Psoas muscle (tissue), 8 donors: ENCODE data around the gene KRT7. TPM values are rescaled to one million over a fixed set of nuclear protein-coding genes. Genes with fewer than 3 reads are reported as not detected.

Experiments used
- ATAC-seq, 4 donors: fragments of 200-7000 bp; cut with Tn5 transposase; one replicate each; pipeline ENCODE4 v1.9.1; 2020; ENCODE audit warnings: moderate library complexity in 3 of 4, mild to moderate bottlenecking in 2 of 4
- DNase-seq, 2 donors: peaks; one replicate each; pipeline ENCODE4 v3.0.0-alpha.2; 2020
- H3K27ac ChIP-seq: fragments of 200-600 bp; one replicate; pipeline ENCODE4 v1.8.0; 2022
- H3K27me3 ChIP-seq, 3 donors: fragments of 200-600 bp in 1 of 3; one replicate each; pipeline versions ENCODE4 v1.6.1 to v1.8.0; 2013 to 2022; ENCODE audit warnings: low read length in 2 of 3, mild to moderate bottlenecking in 2 of 3, moderate library complexity in 1 of 3; ENCODE audit not compliant: insufficient read depth in 3 of 3
- H3K36me3 ChIP-seq, 2 donors: fragments of 200-600 bp in 1 of 2; one replicate each; pipeline versions ENCODE4 v1.6.1 to v1.8.0; 2013 to 2022; ENCODE audit warnings: low read depth in 1 of 2, mild to moderate bottlenecking in 1 of 2, moderate library complexity in 1 of 2; ENCODE audit not compliant: insufficient read depth in 1 of 2
- H3K4me1 ChIP-seq: fragments of 200-600 bp; one replicate; pipeline ENCODE4 v1.8.0; 2022
- H3K4me3 ChIP-seq: fragments of 200-600 bp; one replicate; pipeline ENCODE4 v1.8.0; 2022; ENCODE audit warnings: mild to moderate bottlenecking
- H3K9me3 ChIP-seq: fragments of 200-600 bp; one replicate; pipeline ENCODE4 v1.8.0; 2022
- CTCF ChIP-seq: fragments of 200-600 bp; IDR thresholded peaks from one replicate; pipeline ENCODE4 v1.8.0; 2022; ENCODE audit warnings: antibody characterized with exemption
- WGBS, 3 donors: extraction: QIAGEN DNeasy Blood & Tissue Kit; methylation state at CpG; one replicate each; pipeline versions ENCODE4 v1.1.6 to v1.1.7; 2013; 5-methylcytosine and 5-hydroxymethylcytosine counted together
- intact Hi-C, 2 donors: fragments of 100-400 bp; cut with DNase I; formaldehyde crosslinking; loops; one replicate each; pipeline versions ENCODE4 v1.11.0 to v1.14.2; 2022
- polyA plus RNA-seq, 3 donors: library from polyadenylated mRNA; stranded (reverse); fragments of 200-250 nt; gene quantifications; one replicate each; pipeline ENCODE4 v1.2.3, GENCODE V29; 2013
- total RNA-seq, 4 donors: library from RNA; stranded (reverse); fragmentation: NEBNext Ultra II Directional in 2 of 4; extraction: Animal tissue kit (Norgen Biotek cat#: 25700) in 2 of 4; gene quantifications; one replicate each; pipeline versions ENCODE4 v1.2.1 to v1.2.4, GENCODE V29; 2021 to 2023
- donor health status: healthy with polysubstance abuse.
- donor health status: DM: no; HTN: no; CAD: no; lungs with moderate emphysema.
- donor health status: Bipolar disorder and iron deficiency.
- donor health status: healthy.
- donor health status: DM: yes; HTN: yes; CAD: no.
- donor health status: DM: no; HTN: no; CAD: no.
- donor health status: DM: no; HTN: no; CAD: no.
- donor health status: DM: yes; HTN: yes; CAD: no.

KRT7 gene
- total and polyA plus RNA-seq, 7 donors = 0.39 to 3.9 (median 1.6) TPM

- 50 to 59% (median 55%) methylated on average over 5 of the region's 5 CpGs for WGBS, 3 donors
- no peak for TF ChIP-seq CTCF
- DNase-seq (peak in 1 of 2 donors; percentile 42), ATAC-seq (peak; percentile 12 to 50 (median 39))
- no peaks in the 10 kb centered on the region for H3K4me1 ChIP-seq
- no peak overlapping the region for H3K4me3 ChIP-seq
- intact Hi-C loops = no loop called here
- no peaks in the 10 kb centered on the region for H3K36me3 ChIP-seq
- H3K9me3 ChIP-seq = no peaks in the 10 kb centered on the region
- no peak overlapping the region for H3K27ac ChIP-seq
- peaks cover 0 to 5% (median 1%) of the 10 kb centered on the region in 3 donors for H3K27me3 ChIP-seq
Measured at GRCh38 chr12:52198454-52199215, 34.4 kb upstream of the KRT7 start.

GRCh38 chr12:52199294-52199919 is 33.6 kb upstream of the KRT7 start:
- intact Hi-C loops = no loop called here
- ATAC-seq = peak; percentile 74 to 85 (median 78)
- TF ChIP-seq CTCF = no peak
- Histone ChIP-seq H3K36me3 (no peaks in the 10 kb centered on the region), H3K4me1 (no peaks in the 10 kb centered on the region), H3K4me3 (no peak overlapping the region), H3K9me3 (no peaks in the 10 kb centered on the region), H3K27ac (peak overlapping the region; percentile 23), H3K27me3 (peaks cover 0 to 5% (median 1%) of the 10 kb centered on the region in 3 donors)
- peak; percentile 52 to 64 for DNase-seq
- WGBS, 3 donors = 27 to 44% (median 36%) methylated on average over 8 of the region's 8 CpGs

GRCh38 chr12:52200086-52200780 is 32.8 kb upstream of the KRT7 start:
- no peak for TF ChIP-seq CTCF
- WGBS, 3 donors = 81 to 90% (median 81%) methylated on average over 12 to 13 of the region's 13 CpGs
- Histone ChIP-seq H3K36me3 (no peaks in the 10 kb centered on the region), H3K4me1 (no peaks in the 10 kb centered on the region), H3K27me3 (peaks cover 0 to 5% (median 1%) of the 10 kb centered on the region in 3 donors), H3K27ac (no peak overlapping the region), H3K9me3 (no peaks in the 10 kb centered on the region), H3K4me3 (no peak overlapping the region)
- DNase-seq = peak in 1 of 2 donors; percentile 28
- ATAC-seq = no peak
- intact Hi-C loops = no loop called here

- Histone ChIP-seq H3K4me3 (no peak overlapping the region), H3K27me3 (peaks cover 0 to 5% (median 1%) of the 10 kb centered on the region in 3 donors), H3K27ac (no peak overlapping the region), H3K9me3 (no peaks in the 10 kb centered on the region), H3K4me1 (no peaks in the 10 kb centered on the region), H3K36me3 (no peaks in the 10 kb centered on the region)
- WGBS, 3 donors = 84 to 90% (median 87%) methylated on average over 12 to 15 of the region's 15 CpGs
- ATAC-seq (no peak), DNase-seq (no peak)
- TF ChIP-seq CTCF = no peak
- intact Hi-C loops = no loop called here
Measured at GRCh38 chr12:52200781-52201450, 32.1 kb upstream of the KRT7 start.
